Endothelial cell of umbilical vein (primary cell): ENCODE data around the gene ANO1. TPM values are rescaled to one million over a fixed set of nuclear protein-coding genes. Genes with fewer than 3 reads are reported as not detected.

Experiments
- BruUV-seq: library from RNA; stranded (reverse); fragments of 400-500 nt; replicated peaks from 2 replicates; lab custom pipeline; 2021; lab: Mats Ljungman, UMichigan
- CTCF ChIA-PET: fragments of 300-600, 350-600 bp; sonication (Branson Sonifier 250); formaldehyde crosslinking; loops from one replicate; lab custom pipeline; 2021; ENCODE audit warnings: antibody characterized with exemption, inconsistent platforms; lab: Charles Lee
- POLR2A ChIA-PET: fragments of 300-600, 350-600 bp; sonication (Branson Sonifier 250); formaldehyde crosslinking; loops from one replicate; lab custom pipeline; 2021; ENCODE audit warnings: antibody characterized with exemption, inconsistent platforms; lab: Charles Lee
- DNase-seq: peaks from one replicate; pipeline ENCODE4 v3.0.0-alpha.2; 2011; ENCODE audit warnings: low read depth, low spot score
- FAIRE-seq: peaks from 2 replicates; lab custom pipeline; 2011; peaks lifted over from hg19 to GRCh38; lab: Jason Lieb, UNC
- H2AFZ ChIP-seq: 2 replicates; pipeline ENCODE4 v1.6.0; 2012; ENCODE audit warnings: low read depth, low read length, control low read depth, inconsistent platforms
- H3K27ac ChIP-seq: 2 replicates; pipeline ENCODE4 v1.5.1; 2011; ENCODE audit warnings: low read depth, mild to moderate bottlenecking, control low read depth, low read length, moderate library complexity; ENCODE audit not compliant: insufficient read depth
- H3K27me3 ChIP-seq, 2 experiments: 2 replicates each; pipeline versions ENCODE4 v1.6.0 to v1.6.1; 2011; ENCODE audit warnings: low read length in 2 of 2, mixed read lengths in 1 of 2; ENCODE audit not compliant: control insufficient read depth in 2 of 2, insufficient read depth in 2 of 2
- H3K36me3 ChIP-seq, 2 experiments: 2 replicates in 1 of 2; 3 replicates in 1 of 2; pipeline ENCODE4 v1.5.1; 2011; ENCODE audit warnings: low read length in 2 of 2, mild to moderate bottlenecking in 1 of 2, moderate library complexity in 1 of 2; ENCODE audit not compliant: control insufficient read depth in 2 of 2, insufficient read depth in 2 of 2; ENCODE audit errors: extremely low read depth in 1 of 2
- H3K4me1 ChIP-seq: 3 replicates; pipeline ENCODE4 v1.5.1; 2011; ENCODE audit warnings: mild to moderate bottlenecking, low read length; ENCODE audit not compliant: control insufficient read depth, insufficient read depth; ENCODE audit errors: extremely low read depth
- H3K4me2 ChIP-seq: 2 replicates; pipeline ENCODE4 v1.6.1; 2011; ENCODE audit warnings: low read length, control low read depth, mixed read lengths; ENCODE audit not compliant: insufficient read depth
- H3K4me3 ChIP-seq, 3 experiments: fragments of 200-600 bp in 1 of 3; sonication (generic), shearing (Covaris generic) in 1 of 3; replicated peaks in 1 of 3; 2 replicates each; pipeline ENCODE4 v1.5.1; 2011 to 2016; ENCODE audit warnings: control low read depth in 3 of 3, low read length in 3 of 3, mild to moderate bottlenecking in 2 of 3, inconsistent platforms in 1 of 3, low read depth in 1 of 3, moderate library complexity in 1 of 3; ENCODE audit not compliant: insufficient read depth in 1 of 3
- H3K79me2 ChIP-seq: 2 replicates; pipeline ENCODE4 v1.6.0; 2012; ENCODE audit warnings: low read length, inconsistent platforms; ENCODE audit not compliant: control insufficient read depth, insufficient read depth
- H3K9ac ChIP-seq: replicated peaks from 2 replicates; pipeline ENCODE3; 2011; ENCODE audit warnings: low read length, control low read depth; ENCODE audit not compliant: insufficient read depth; ENCODE audit errors: extremely low read depth
- H3K9me1 ChIP-seq: replicated peaks from 3 replicates; pipeline ENCODE4 v1.6.0; 2011; ENCODE audit warnings: mild to moderate bottlenecking, low read length; ENCODE audit not compliant: control insufficient read depth, insufficient read depth; ENCODE audit errors: extremely low read depth
- H3K9me3 ChIP-seq: replicated peaks from 2 replicates; pipeline ENCODE4 v1.5.1; 2012; ENCODE audit warnings: low read length, inconsistent platforms; ENCODE audit not compliant: control insufficient read depth, insufficient read depth
- H4K20me1 ChIP-seq: replicated peaks from 2 replicates; pipeline ENCODE3; 2011; ENCODE audit warnings: mild to moderate bottlenecking, low read length; ENCODE audit not compliant: control insufficient read depth, insufficient read depth; ENCODE audit errors: extremely low read depth
- EZH2 ChIP-seq: IDR thresholded peaks from 2 replicates; pipeline ENCODE4 v1.6.1; 2012; ENCODE audit warnings: borderline replicate concordance, low read depth, mild to moderate bottlenecking, moderate library complexity, low read length, inconsistent platforms; ENCODE audit not compliant: severe bottlenecking
- FOS ChIP-seq: IDR thresholded peaks from 2 replicates; pipeline ENCODE4 v1.6.1; 2011; ENCODE audit warnings: mild to moderate bottlenecking, low read length, moderate library complexity, borderline replicate concordance; ENCODE audit not compliant: insufficient read depth
- GATA2 ChIP-seq: IDR thresholded peaks from 2 replicates; pipeline ENCODE4 v1.7.0; 2011; ENCODE audit warnings: low read depth, mild to moderate bottlenecking, moderate library complexity, mixed read lengths, low read length; ENCODE audit not compliant: insufficient read length, insufficient read depth
- JUN ChIP-seq: IDR thresholded peaks from 2 replicates; pipeline ENCODE4 v1.6.1; 2011; ENCODE audit warnings: borderline replicate concordance, low read depth; ENCODE audit not compliant: insufficient read length, insufficient read depth
- MYC ChIP-seq: IDR thresholded peaks from one replicate; pipeline ENCODE4 v1.6.1; 2011; ENCODE audit warnings: mild to moderate bottlenecking, low read depth, low read length
- POLR2A ChIP-seq: IDR thresholded peaks from 2 replicates; pipeline ENCODE4 v1.6.1; 2012; ENCODE audit warnings: low read depth, mild to moderate bottlenecking, control low read depth, low read length
- POLR2AphosphoS5 ChIP-seq: IDR thresholded peaks from 2 replicates; pipeline ENCODE4 v1.6.1; 2012; ENCODE audit warnings: low read depth, mild to moderate bottlenecking, control low read depth, low read length, moderate library complexity; ENCODE audit not compliant: insufficient read depth
- dilution Hi-C: fragments of 300-500 bp; cut with MboI; formaldehyde crosslinking; loops from one replicate; pipeline ENCODE4 v1.15.0; 2019; ENCODE audit warnings: low sequenced_read_pairs; ENCODE audit not compliant: extremely low pct_ligation_motif_present
- intact Hi-C: fragments of 100-400 bp; cut with micrococcal nuclease; formaldehyde crosslinking; loops from one replicate; pipeline ENCODE4 v1.10.0; 2022
- polyA plus RNA-seq, 4 experiments: library from polyadenylated mRNA; depleted of rRNA in 3 of 4; stranded (reverse) in 3 of 4; unstranded in 1 of 4; fragments of >200 nt; gene quantifications; 2 replicates each; pipeline versions ENCODE4 v1.2.1 to v1.2.3, GENCODE V29; 2011 to 2012; ENCODE audit warnings: missing spikeins in 1 of 4
- total RNA-seq: library from RNA; stranded (reverse); gene quantifications from 2 replicates; pipeline ENCODE4 v1.2.3, GENCODE V29; 2021
- TF ChIP-seq, protein P1 (sequence below), 2 donors: IDR thresholded peaks; 1 replicate in 1 of 2; 2 replicates in 1 of 2; pipeline ENCODE4 v1.5.1; 2011; ENCODE audit warnings: low read length in 2 of 2, mild to moderate bottlenecking in 2 of 2, moderate library complexity in 2 of 2, control low read depth in 1 of 2, inconsistent platforms in 1 of 2, low read depth in 1 of 2; ENCODE audit not compliant: insufficient read depth in 1 of 2; ENCODE audit errors: extremely low read depth in 1 of 2
- TF ChIP-seq, protein P2 (sequence below): IDR thresholded peaks from 2 replicates; pipeline ENCODE4 v1.6.1; 2011; ENCODE audit not compliant: insufficient read depth, insufficient read length

ANO1 gene
- total and polyA plus RNA-seq, 2 donors (not counting 3 experiments of a cell fraction or from before 2014, with no cell fraction given): 0.03 to 0.40 TPM

DNA sequence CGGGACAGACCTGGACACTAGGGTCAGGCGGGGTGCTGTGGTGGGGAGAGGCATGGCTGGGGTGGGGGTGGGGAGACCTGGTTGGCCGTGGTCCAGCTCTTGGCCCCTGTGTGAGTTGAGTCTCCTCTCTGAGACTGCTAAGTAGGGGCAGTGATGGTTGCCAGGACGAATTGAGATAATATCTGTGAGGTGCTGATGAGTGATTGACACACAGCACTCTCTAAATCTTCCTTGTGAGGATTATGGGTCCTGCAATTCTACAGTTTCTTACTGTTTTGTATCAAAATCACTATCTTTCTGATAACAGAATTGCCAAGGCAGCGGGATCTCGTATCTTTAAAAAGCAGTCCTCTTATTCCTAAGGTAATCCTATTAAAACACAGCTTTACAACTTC, 128.9 kb downstream of the ANO1 start:
- DNase-seq (no peak), FAIRE-seq (no peak)
- no peak overlapping the region for H2AFZ ChIP-seq
- no peaks in the 10 kb centered on the region for H3K9me3 ChIP-seq
- H3K4me1 ChIP-seq: peaks cover 13% of the 10 kb centered on the region
- H3K9ac ChIP-seq: no peak overlapping the region
- H4K20me1 ChIP-seq: no peaks in the 10 kb centered on the region
- no TSS peak for BruUV-seq
- ChIA-PET POLR2A (no interaction called here), CTCF (interaction anchor here (0.6 kb wide), 1 partner anchor 492 kb away, joined by 5 read pairs; no protein-coding TSS in a partner anchor)
- TF ChIP-seq GATA2: no peak
- no peak for TF ChIP-seq POLR2AphosphoS5
- TF ChIP-seq, protein P1, sequence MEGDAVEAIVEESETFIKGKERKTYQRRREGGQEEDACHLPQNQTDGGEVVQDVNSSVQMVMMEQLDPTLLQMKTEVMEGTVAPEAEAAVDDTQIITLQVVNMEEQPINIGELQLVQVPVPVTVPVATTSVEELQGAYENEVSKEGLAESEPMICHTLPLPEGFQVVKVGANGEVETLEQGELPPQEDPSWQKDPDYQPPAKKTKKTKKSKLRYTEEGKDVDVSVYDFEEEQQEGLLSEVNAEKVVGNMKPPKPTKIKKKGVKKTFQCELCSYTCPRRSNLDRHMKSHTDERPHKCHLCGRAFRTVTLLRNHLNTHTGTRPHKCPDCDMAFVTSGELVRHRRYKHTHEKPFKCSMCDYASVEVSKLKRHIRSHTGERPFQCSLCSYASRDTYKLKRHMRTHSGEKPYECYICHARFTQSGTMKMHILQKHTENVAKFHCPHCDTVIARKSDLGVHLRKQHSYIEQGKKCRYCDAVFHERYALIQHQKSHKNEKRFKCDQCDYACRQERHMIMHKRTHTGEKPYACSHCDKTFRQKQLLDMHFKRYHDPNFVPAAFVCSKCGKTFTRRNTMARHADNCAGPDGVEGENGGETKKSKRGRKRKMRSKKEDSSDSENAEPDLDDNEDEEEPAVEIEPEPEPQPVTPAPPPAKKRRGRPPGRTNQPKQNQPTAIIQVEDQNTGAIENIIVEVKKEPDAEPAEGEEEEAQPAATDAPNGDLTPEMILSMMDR (IDR thresholded peaks at IDR 0.05; ENCODE audit: extremely low read depth in 1 of 2, insufficient read depth in 1 of 2, low read depth in 1 of 2, low read length in 2 of 2): no peak
- TF ChIP-seq FOS: no peak
- no peak for TF ChIP-seq POLR2A
- TF ChIP-seq JUN: no peak
- TF ChIP-seq MYC: no peak
- TF ChIP-seq, protein P2, sequence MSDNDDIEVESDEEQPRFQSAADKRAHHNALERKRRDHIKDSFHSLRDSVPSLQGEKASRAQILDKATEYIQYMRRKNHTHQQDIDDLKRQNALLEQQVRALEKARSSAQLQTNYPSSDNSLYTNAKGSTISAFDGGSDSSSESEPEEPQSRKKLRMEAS: no peak
- no peak for TF ChIP-seq EZH2
- intact Hi-C loops (no loop called here), dilution Hi-C loops (no loop called here)
- no peaks in the 10 kb centered on the region for H3K9me1 ChIP-seq
- no peak overlapping the region for H3K4me3 ChIP-seq
- no peak overlapping the region for H3K4me2 ChIP-seq
- no peak overlapping the region for H3K27ac ChIP-seq
- H3K79me2 ChIP-seq: peaks cover 38% of the 10 kb centered on the region
- H3K36me3 ChIP-seq: peaks cover 8 to 16% of the 10 kb centered on the region in 2 experiments
- H3K27me3 ChIP-seq: no peaks in the 10 kb centered on the region
